Measurements from ENCODE around the gene WDPCP.

DNA sequence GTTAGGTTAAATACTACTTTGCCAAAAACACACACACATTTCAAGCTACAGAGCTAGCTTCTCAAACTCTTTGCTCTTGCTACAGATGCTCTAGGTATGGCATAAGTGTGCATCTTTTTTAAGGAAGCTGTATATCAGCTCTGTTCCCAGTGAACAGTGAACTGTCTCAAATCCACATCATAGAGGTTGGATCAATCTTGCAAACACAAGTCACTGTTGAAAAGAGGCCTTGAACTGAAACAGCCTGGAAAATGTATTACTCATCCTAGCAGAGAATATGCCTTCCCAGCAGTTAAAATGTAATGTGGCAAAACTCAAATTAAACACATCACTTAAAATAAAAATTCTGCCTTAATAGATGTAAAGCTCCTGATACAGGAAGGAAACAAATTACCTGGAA lies 151.8 kb downstream of the WDPCP start:
- TF ChIP-seq SUZ12 (IDR thresholded peaks at IDR 0.05; ENCODE audit: extremely low read depth, insufficient read depth, insufficient read length) (no peak), ZNF274 (IDR thresholded peaks at IDR 0.05; ENCODE audit: low read depth, low read length) (no peak)
